ENCODE measurements around the gene CSNK1G2.

The CSNK1G2 gene

DNA sequence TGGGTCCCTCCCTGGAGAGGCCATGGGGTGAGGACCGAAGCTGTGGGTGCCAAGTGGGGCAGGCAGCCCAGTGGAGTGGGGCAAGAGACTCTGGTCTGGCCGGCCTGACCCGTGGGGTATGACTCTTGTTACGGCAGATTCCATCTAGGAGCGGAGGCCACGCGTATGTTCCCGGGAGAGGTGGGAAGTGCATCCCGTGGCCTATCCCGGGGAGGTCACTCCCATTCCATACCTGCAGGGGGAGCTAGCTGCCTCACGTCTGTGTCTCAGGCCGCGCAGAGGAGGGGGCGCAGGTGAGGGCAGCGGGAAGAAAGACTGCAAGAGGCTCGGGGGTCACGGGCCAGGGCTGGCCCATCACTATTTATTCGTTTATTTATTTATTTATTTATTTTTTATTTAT is 4.9 kb downstream of the CSNK1G2 start:
- DNase-seq, result no peak

DNA sequence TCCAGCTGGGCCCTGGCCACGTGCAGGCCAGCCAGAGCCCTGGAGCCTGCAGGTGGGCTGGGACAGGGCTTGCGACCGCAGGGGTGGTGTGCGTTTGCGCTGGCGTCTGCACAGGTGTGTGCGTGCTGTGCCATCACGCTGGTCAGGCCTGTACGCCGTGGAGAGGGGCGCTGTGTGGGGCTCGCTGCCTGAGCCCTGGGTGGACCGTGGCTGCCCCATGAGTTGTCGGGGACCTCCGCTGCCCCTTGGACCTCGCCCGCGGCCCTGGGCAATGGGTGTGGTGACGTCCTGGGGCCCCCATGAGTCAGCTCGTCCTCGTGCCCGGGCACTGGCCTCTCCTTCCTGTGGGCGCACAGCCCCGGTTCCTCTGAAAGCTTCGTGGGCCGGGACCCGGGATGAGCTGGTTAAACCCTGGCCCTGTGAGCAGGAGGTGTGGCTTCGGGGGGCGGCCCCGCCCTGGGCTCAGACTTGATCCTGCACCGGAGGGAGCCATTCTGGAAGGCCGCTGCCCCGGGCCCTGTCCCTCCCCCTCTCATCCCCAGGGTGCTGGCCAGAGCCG is 6.8 kb downstream of the CSNK1G2 start:
- no peak for DNase-seq

DNA sequence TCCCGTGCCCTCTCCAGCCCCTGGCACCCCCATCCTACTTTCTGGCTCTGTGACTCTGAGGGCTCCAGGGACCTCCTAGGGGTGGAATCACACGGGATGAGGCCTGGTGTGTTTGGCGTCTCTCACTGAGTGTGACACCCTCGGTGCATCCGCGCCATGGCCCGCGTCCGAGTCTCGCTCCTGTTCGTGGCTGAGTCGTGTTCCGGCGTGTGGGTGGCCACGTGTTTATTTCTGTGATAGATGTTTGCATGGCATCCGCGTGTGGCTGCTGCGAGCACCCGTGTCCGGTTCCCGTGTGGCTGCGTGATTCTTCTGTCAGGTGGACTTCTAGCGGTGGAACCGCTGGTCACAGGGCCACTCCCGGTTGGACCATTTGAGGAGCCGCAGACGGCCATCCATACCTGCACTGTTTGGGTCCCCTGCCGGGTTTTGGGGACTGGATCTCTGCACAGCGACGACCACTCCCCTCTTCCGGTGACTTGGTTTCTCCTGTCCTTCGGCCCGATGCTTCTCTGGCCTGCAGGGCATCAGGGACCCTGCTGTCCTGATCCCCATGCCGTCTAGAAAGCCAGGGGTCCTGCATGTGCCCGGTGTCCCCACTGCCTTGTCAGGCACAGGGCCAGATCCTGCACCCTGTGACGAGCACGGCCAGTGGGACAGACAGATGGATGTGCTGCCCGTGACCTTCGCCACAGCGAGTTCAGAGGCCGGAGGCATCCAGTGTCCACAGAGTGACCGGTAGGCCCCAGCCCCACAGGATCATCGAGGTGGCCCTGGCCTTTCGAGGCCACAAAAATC is 8.5 kb downstream of the CSNK1G2 start:
- no peak for DNase-seq

DNA sequence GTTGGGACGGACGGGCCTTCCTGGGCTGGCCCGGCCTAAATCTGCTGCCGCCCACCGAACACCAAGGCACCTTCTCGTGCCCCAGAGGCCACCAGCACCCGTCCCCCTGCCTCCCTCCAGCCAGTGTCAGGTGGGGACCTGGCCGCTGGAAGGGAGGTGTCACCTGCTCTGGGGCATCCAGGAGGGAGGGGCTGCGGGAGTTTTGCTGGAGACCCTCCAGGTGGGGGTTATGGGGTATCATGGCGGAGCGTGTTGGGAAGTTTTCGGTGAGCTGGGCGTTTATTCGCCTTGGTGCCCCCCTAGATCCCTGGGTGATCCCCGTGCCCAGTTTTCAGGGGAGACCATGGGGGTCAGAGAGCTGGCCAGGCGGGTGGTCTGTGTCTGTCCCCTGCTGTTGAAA is 9.7 kb downstream of the CSNK1G2 start:
- no peak for DNase-seq

DNA sequence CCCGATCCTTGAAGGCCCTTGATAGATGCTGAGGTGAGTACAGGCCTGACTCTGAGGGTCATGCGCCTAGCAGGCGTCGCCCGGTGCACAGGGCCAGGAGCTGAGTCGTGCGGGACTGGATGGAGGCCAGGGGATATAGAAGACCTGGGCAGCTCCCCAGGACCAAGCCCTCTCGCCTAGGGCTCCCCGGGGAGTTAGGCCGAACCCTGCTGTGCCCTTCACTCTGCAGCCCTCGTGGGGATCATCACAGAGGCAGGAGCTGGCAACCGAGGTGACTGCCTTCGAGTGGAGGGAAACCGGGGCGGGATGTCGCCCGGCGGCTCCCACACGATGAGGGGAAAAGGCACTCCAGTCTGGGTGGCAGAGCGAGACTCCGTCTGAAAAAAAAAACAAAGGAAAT is 11.7 kb downstream of the CSNK1G2 start:
- no peak for DNase-seq

DNA sequence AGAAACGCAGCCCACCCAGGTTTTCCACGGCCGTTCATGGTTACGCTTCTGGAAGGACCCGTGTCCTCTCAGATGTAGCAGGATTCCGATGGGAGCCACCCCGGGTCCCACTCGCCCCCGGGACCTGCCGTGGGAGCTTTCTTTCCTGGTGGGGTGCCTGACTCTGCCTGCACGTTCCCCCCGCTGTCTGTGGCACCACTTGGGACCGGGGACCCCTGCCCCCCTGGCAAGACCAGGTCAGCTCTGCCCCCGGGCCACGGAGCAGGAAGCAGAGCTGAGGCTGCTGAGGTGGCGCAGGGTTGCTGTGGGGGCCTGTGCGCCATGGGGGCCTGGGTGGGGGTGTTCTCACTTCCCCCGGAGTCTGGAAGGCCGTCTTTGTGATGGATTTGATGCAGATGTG is 12.1 kb downstream of the CSNK1G2 start:
- no peak for DNase-seq

DNA sequence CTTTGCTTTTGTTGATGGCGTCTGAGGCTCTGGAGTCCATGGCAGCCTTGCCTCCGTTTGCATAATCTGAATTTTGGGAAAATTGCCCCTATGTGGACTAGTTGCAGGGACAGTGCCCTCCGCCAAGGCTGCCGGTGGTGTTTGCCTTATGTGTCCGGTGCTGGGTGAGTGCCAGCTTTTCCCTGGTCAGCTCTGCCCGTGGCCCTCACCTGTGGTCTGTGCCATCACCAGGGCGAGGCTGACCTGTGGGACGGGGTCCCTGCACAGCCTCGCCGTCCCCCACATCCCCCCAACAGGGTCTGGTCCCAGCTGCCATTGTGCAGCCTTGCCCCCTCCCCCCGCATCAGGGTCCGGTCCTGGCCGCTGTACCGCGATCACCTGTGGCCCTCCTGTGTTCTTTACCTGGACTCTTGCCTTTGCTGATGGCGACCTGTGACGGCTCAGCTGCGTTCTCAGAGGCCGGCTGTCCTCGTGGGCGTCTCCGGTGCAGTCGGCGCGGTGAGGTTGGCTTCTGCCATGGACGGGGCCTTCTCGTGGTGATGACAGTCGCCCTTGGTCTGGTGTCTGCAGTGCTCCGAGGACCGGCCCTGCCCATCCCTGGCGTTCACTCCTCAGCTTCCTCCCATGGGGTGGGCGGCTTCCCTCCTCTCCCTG is 12.6 kb downstream of the CSNK1G2 start:
- DNase-seq, result no peak

DNA sequence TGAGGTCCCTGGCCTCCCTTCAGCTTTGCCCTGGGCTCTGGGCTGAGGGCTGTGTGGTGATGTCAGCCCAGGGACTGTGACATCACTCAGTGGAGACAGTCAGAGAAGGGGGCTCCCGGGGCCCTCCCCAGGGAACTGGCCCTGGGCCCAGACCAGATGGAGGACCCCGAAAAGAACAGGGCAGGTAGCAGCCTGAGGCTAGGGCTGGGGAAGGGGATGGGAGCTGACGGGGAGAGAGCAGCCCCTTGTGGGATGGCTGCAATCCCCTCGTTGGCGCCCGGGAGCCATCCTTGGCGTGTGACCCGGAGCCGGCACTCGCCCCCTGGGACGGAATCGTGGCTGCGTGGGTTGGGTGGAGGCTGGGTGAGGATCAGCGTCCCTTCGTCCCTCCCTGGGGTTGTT is 13.6 kb downstream of the CSNK1G2 start:
- no peak for DNase-seq

DNA sequence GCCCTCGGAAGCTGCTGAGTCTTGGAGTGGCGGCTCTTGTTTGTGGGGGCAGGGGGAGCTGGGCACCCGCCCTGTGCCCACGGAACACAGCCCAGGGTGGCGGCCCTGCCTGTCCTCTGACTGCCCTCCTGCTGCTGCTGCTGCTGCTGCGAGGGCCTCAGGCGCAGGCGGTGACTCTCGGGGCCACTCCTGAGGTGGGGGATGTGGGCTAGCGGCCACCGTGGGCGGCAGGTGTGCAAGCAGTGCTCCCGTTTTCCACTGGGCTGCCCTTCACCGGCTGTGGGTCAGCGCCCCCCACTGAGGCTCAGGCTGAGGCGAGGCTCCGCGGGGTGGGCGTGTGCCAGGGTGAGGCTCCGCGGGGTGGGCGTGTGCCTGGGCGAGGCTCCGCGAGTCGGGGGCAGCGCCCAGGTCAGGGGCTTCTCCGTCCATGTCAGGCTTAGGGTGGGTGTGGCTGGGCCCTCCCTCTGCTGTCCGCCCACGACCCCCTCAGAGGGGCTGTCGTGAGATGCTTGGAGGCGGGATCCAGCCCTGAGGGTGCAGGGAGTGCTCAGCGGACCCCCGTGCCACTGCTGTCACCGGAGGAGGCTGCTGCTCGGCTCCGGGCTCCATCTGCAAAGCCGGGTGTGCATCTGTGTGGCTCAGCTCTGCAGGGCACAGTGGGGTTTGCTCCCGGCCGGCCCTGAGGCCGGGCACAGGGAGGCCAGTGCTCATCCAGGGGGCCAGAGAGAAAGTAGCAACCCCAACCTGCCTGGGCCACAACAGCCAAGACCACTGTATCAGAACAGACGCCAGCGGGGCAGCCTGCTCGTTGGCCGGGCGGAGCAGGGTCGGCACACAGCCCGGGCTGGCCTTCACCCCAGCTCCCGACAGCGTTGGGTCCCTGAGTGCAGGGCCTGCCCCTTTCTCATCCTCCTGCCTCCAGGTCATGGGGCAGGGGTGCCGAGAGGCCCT is 14.5 kb downstream of the CSNK1G2 start:
- no peak for DNase-seq

DNA sequence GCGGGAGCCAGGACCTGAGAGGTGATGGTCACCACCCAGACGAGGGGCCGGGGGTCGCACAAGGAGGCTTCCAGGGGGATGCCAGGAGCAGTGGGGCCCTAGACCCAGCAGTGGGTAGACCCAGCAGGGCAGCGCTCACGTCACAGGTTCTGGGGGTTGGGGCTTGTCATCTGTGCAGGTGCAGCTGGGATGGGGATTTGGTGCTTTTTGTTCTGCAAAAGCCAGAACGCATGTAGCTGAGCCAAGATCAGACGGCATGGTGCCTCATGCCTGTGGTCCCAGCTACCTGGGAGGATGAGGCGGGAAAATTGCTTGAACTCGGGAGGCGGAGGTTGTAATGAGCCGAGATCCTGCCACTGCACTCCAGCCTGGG is 15.1 kb downstream of the CSNK1G2 start:
- DNase-seq, result no peak

DNA sequence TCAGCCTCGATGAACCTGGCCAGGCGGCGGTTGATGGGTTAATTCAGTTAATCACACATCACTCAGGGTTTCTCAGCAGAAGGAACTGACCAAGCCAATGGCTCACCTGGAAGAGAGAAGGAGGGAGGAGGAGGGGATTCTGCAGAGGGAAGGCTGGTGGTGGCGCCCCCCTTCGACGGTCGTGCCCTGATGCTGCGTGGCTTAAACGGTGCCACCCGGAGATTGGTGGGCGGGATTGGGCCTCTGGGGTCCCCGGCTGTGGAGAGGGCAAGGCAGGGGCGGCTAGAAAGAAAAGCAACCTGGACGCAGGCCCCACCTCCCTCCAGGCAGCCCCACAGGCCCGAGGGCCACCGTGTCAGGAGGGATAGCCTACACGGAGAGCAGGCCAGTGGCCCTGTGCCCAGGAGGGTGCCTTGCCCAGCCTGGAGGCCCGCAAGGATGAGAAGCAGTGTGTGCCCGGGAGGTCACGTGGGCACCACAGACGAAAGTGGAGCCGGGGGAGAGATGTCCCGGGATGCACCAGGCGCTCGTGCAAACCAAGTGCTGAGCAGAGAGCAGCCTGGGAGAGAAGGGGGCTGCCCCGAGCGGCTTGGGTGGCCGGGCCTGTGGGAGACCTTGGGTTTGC is 16.0 kb downstream of the CSNK1G2 start:
- DNase-seq, result no peak

DNA sequence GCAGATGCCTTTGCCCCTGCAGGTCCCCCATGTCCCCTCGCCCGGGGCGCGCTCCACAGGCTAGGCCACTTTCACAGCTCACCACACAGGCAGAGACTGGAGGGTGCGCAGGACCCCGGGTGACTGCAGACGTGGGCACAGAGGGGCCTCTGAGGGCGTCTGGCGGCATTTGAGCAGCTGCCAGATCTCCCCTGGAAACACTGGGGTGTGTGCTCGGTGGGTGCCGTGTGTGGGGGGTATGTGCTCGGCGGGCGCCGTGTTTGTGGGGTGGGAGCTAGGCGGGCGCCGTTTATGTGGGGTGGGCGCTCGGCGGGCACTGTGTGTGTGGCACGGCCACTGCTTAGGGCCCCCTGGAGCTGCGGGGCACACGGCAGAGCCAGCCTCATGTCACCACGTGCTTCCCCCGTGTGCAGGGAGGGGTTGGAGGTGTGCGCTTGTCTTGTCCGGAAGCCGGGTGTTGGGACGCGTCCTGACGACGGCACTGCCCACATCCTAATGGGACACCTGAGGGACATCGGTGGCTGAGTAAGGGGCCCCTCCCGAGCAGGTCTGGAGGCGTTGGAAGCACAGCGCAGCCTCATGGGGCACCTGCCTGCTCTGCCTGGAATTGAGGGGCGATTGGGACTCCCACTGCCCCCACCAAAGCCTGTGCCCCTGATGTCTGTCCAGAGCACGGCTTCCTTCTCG is 16.7 kb downstream of the CSNK1G2 start:
- no peak for DNase-seq

DNA sequence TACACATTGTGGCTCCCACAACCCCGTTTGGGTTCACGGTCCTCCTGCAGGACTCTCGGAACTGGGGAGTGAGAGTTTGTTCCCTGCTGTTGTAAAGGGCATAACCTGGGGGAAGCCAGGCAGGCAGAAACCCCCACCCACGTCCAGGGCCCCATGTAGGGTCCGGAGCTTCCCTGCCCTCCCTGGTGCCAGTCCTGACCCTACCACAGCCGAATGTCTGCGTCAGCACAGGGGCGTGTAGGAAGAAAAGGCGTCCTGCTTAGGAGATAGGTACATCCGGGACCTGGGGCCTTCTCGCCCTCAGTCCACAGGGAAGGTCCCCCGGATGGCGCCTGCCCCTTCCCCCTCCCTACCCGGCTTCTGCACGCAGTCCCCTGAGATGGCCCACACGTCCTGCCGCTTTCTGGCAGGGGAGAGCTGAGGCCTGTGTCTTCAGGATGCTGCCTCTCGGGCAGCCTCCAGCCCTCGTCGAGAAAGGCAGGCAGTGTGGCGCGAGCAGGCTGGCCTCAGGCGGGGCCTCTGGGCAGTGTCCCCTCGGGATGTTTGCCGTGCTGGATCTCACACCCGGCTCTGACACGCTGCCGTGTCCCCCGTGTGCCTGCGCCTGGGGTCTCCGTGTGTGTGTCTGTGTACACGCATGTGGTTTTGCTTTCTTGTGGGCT is 19.1 kb downstream of the CSNK1G2 start:
- no peak for DNase-seq

DNA sequence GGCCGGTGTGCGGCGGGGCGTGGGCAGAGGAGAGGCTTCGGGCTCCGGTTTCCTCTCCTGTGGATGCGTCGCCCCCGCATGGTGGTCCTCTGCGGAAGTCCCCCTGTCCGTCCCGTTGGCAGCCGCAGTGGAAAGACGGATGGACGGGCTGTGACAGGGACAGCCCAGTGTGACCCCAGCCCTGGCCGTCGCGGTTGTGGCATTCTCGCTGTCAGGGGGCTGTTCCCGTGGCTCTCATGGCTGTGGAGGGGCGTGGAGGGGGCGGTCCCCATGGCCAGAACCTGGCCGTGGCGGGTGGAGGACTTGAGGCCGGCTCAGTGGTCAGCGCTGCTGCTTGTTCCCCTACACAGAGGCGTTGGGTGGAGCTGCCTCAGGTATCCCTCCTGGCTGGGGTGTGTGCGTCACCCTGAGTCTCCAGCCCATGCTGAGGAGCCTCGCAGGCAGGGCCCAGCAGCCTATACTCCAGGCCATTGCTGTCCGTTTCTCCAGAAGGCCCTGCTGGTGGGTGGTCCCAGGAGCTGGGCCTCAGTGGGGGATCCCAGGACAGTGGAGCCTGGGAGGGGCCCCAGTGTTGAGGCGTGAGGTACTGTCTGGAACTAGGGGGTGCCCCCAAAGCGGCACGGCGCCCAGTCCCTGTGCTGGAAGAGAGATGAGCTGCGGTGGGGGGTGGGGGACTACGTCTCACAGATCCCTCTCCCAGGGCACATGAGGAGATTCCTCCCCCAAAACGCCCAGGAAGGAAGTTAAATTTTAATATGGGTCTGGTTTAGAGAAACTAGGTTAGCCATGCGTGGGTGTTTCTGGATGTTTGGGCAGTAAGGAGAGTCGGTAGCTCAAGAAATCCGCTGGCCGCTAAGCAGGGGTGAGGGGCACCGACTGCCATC is 20.3 kb downstream of the CSNK1G2 start:
- DNase-seq, result no peak

DNA sequence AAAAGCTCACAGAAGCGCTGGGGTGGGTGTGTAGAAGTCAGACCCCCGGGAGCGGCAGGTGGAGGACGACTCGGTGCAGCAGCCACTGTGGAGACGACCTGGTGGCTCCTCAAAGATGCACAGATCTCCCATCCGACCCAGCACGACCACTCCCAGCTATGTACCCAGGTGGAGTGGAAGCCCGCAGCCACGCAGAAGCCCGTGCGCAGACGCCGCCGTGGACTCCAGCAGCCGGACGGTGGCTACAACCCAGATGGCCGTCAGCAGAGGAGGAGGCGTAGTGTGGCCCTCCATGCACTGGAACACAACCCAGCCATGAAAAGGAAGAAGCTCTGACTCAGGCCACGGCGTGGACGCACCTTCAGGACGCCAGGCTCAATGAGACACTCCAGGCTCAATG is 21.7 kb downstream of the CSNK1G2 start:
- DNase-seq, result no peak

DNA sequence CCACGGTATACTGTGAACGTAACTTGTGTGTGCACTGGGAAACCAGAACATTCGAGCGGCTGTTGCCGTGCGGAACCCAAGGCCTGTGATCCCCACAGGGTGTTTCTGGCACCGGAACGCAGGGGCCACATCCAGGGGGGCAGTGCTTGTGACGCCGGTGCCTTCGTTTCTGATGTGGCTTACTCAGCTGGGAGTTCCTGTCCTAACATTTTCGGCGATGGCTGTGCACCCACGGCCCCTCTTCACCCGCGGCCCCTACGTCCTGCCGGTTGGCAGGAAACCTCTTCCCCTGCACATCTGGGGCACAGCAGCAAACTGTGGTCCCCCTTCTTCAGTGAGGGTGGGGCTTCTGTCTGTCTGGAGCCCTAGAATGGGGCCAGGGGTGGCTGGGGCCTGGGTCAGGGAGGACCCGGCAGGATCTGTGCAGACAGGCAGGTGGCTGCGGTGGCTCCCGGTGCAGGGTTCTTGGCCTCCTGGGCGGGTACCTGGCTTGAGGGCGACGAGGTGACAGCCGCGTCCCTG is 26.2 kb downstream of the CSNK1G2 start:
- no peak for DNase-seq

DNA sequence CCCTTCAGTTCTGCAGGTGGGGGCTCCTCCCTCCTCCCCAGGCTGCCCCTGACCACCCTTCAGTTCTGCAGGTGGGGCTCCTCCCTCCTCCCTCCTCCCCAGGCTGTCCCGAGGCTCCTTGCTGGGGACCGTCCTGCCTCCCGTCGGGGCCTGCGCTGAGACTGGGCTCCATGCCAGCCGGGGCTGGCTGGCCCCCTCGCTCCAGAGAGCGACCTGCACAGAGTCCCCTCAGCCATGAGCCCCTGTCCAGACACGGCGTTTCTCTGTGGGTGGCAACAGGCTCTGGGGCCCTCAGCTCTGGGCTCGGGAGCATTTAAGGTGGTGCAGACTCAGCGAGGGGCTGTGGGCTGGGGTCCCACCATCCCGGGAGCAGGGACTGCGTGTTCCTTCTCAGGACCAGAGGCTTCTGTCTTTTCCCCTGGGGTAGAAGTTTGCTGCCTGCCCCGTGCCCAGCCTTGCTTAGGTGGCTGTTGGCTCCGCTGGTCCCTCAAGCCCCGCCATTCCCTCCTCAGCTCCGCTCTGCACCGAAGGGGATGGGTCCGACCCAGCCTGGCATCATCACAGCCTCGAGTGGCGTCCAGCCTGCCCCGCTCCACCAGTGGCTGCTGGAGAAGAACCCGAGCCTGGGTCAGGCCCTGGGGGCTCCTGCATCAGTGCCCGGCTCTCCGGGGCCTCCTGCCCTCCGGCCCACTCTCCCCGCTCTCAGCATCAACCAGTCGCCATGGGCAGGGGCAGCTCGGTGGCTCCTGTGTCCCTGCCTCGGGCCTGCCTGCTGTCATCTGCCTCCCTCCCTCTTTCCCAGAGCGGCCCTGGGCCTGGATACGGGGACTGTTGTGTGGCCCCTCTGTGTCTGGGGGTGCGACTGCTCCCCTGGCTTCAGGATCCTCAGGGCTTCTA is 27.6 kb downstream of the CSNK1G2 start:
- DNase-seq, result no peak

DNA sequence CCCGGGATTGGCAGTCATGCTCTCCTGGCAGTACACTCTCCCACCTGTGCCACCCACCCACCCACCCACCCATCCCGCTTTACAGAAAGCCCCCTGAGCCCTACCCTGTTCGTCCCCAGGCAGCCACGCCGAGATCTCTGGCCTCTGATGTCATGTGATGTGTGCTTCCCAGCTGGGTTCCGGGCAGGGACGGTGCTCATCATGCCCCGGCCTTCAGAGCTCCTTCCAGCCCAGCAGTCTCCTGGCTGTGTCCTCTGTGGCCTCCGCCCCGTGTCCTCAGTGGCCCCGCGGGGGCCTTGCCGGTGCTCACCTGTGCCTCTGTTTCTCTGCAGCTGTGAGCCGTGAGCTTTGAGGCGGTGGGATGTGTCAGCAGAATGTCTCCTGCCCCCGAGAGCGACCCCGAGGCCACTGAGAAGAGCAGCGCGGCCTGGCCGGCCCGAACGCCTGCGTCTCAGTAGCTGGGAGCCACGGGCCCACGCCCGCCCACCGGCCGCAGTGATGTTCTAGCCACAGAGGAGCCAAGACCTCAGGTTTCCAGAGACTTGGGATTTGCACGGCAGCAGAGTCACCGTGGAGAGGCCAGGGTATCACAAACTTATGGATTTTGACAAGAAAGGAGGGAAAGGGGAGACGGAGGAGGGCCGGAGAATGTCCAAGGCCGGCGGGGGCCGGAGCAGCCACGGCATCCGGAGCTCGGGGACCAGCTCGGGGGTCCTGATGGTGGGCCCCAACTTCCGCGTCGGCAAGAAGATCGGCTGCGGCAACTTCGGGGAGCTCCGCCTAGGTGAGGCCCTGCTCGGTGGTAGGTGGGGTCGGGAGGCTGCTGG is 28.4 kb downstream of the CSNK1G2 start:
- DNase-seq, result no peak

All from MV-4-11 (cell line).